AG09309 (cell line): ENCODE results near the gene FOXM1.
A peak's percentile ranks its signal among the peaks of the same experiment; 100 is the strongest.

Experiments used
- DNase-seq: peaks from one replicate; pipeline ENCODE4 v3.0.0-alpha.2; 2010; ENCODE audit warnings: low read depth
- H3K4me3 ChIP-seq: 2 replicates; pipeline ENCODE4 v1.5.1; 2011; ENCODE audit warnings: mild to moderate bottlenecking, low read depth, low read length, moderate library complexity; ENCODE audit not compliant: control insufficient read depth
- CTCF ChIP-seq: IDR thresholded peaks from 2 replicates; pipeline ENCODE4 v1.5.1; 2011; ENCODE audit warnings: mild to moderate bottlenecking, low read depth, low read length, inconsistent platforms; ENCODE audit not compliant: insufficient read depth, control insufficient read depth; ENCODE audit errors: missing control alignments

Gene FOXM1

GRCh38 chr12:2877047-2877952 is at the start of gene FOXM1, which contains the start of gene RHNO1:
TSS of gene FOXM1 (minus strand) at chr12:2877174. CDS start at chr12:2874478, 2,696 bp downstream.
TSS of gene RHNO1 (plus strand) at chr12:2877223. CDS start at chr12:2885367, 8,144 bp downstream.
- no peak for DNase-seq
- H3K4me3 ChIP-seq: peak within 1 kb of the TSS; percentile 69
- TF ChIP-seq CTCF: no peak

GRCh38 chr12:2925322-2925995 is 48.5 kb upstream of the FOXM1 start:
- no peak for DNase-seq
- no peak overlapping the region for H3K4me3 ChIP-seq
- TF ChIP-seq CTCF: no peak

GRCh38 chr12:2924019-2924418 is 47.0 kb upstream of the FOXM1 start:
- TF ChIP-seq CTCF: no peak
- no peak overlapping the region for H3K4me3 ChIP-seq
- no peak for DNase-seq

- DNase-seq: no peak
- TF ChIP-seq CTCF: no peak
- H3K4me3 ChIP-seq: no peak overlapping the region
Observed at GRCh38 chr12:2923057-2923456, 46.1 kb upstream of the FOXM1 start.

- H3K4me3 ChIP-seq: no peak overlapping the region
- TF ChIP-seq CTCF: no peak
- no peak for DNase-seq
Observed at GRCh38 chr12:2922329-2922728, 45.4 kb upstream of the FOXM1 start.

GRCh38 chr12:2919249-2919648 is 42.3 kb upstream of the FOXM1 start:
- no peak for DNase-seq
- no peak overlapping the region for H3K4me3 ChIP-seq
- no peak for TF ChIP-seq CTCF
